WTC11 (cell line): ENCODE results near the gene RNF150.

Experiments used
- CBFB ChIP-seq: sonication (generic); formaldehyde crosslinking; IDR thresholded peaks from 2 replicates; pipeline ENCODE4 v1.8.1; 2022; ENCODE audit warnings: mild to moderate bottlenecking, low read depth, missing genetic modification reagents
- ELF4 ChIP-seq: sonication (generic); formaldehyde crosslinking; IDR thresholded peaks from 2 replicates; pipeline ENCODE4 v1.8.1; 2022; ENCODE audit warnings: low read depth, mild to moderate bottlenecking, moderate library complexity, missing genetic modification reagents
- FOXP1 ChIP-seq: sonication (generic); formaldehyde crosslinking; IDR thresholded peaks from 2 replicates; pipeline ENCODE4 v1.8.0; 2022; ENCODE audit warnings: missing genetic modification reagents, mild to moderate bottlenecking, moderate library complexity, borderline replicate concordance
- IRF2 ChIP-seq: sonication (generic); formaldehyde crosslinking; IDR thresholded peaks from 2 replicates; pipeline ENCODE4 v1.8.0; 2022; ENCODE audit warnings: low read depth, missing genetic modification reagents, borderline replicate concordance
- JUN ChIP-seq: sonication (generic); formaldehyde crosslinking; IDR thresholded peaks from 2 replicates; pipeline ENCODE4 v1.8.0; 2023; ENCODE audit warnings: mild to moderate bottlenecking, missing genetic modification reagents
- NFATC4 ChIP-seq: fragments of 250-450 bp; sonication (Bioruptor Pico); IDR thresholded peaks from 2 replicates; pipeline ENCODE4 v1.9.0; 2021; ENCODE audit warnings: mild to moderate bottlenecking
- ZNF263 ChIP-seq: sonication (generic); formaldehyde crosslinking; IDR thresholded peaks from 2 replicates; pipeline ENCODE4 v1.8.1; 2022; ENCODE audit warnings: low read depth, mild to moderate bottlenecking, moderate library complexity, missing genetic modification reagents
- TF ChIP-seq, protein P1 (sequence below): sonication (generic); formaldehyde crosslinking; IDR thresholded peaks from 2 replicates; pipeline ENCODE4 v1.8.1; 2023; ENCODE audit warnings: mild to moderate bottlenecking, missing genetic modification reagents, moderate library complexity
- TF ChIP-seq, protein P2 (sequence below): sonication (generic); formaldehyde crosslinking; IDR thresholded peaks from 2 replicates; pipeline ENCODE4 v1.8.0; 2022; ENCODE audit warnings: missing genetic modification reagents
- TF ChIP-seq, protein P3 (sequence below): fragments of 200-600 bp; IDR thresholded peaks from 2 replicates; pipeline ENCODE4 v1.8.0; 2022; ENCODE audit warnings: antibody characterized with exemption
- TF ChIP-seq, protein P4 (sequence below): sonication (generic); formaldehyde crosslinking; conservative IDR thresholded peaks from 2 replicates; pipeline ENCODE4 v1.8.1; 2022; ENCODE audit warnings: mild to moderate bottlenecking, missing genetic modification reagents
- TF ChIP-seq, protein P5 (sequence below): sonication (generic); formaldehyde crosslinking; IDR thresholded peaks from 2 replicates; pipeline ENCODE4 v1.8.1; 2022; ENCODE audit warnings: low read depth, missing genetic modification reagents, borderline replicate concordance

DNA sequence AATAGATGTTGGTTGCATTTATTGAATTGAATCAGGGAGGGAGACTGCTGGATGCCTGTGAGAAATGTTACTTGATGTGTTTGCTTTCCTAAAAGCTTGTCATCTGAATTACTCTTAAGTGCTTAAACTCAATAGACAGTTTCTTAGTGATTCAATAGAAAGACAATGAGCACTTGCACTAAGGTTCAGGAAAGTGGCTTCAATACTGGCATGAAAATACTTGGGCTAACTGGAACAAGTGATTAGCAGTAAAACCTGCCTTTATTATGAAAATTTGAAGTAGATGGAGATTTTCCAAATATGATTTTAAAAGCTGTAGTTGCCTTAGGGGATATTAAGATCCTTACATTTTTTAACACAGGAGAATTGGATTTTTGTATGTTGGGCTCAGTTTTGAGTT, 123.3 kb downstream of the RNF150 start:
- TF ChIP-seq, protein P1, sequence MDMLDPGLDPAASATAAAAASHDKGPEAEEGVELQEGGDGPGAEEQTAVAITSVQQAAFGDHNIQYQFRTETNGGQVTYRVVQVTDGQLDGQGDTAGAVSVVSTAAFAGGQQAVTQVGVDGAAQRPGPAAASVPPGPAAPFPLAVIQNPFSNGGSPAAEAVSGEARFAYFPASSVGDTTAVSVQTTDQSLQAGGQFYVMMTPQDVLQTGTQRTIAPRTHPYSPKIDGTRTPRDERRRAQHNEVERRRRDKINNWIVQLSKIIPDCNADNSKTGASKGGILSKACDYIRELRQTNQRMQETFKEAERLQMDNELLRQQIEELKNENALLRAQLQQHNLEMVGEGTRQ (CRISPR knock-in tag): no peak
- TF ChIP-seq FOXP1: no peak
- TF ChIP-seq CBFB (CRISPR knock-in tag): no peak
- TF ChIP-seq, protein P2, sequence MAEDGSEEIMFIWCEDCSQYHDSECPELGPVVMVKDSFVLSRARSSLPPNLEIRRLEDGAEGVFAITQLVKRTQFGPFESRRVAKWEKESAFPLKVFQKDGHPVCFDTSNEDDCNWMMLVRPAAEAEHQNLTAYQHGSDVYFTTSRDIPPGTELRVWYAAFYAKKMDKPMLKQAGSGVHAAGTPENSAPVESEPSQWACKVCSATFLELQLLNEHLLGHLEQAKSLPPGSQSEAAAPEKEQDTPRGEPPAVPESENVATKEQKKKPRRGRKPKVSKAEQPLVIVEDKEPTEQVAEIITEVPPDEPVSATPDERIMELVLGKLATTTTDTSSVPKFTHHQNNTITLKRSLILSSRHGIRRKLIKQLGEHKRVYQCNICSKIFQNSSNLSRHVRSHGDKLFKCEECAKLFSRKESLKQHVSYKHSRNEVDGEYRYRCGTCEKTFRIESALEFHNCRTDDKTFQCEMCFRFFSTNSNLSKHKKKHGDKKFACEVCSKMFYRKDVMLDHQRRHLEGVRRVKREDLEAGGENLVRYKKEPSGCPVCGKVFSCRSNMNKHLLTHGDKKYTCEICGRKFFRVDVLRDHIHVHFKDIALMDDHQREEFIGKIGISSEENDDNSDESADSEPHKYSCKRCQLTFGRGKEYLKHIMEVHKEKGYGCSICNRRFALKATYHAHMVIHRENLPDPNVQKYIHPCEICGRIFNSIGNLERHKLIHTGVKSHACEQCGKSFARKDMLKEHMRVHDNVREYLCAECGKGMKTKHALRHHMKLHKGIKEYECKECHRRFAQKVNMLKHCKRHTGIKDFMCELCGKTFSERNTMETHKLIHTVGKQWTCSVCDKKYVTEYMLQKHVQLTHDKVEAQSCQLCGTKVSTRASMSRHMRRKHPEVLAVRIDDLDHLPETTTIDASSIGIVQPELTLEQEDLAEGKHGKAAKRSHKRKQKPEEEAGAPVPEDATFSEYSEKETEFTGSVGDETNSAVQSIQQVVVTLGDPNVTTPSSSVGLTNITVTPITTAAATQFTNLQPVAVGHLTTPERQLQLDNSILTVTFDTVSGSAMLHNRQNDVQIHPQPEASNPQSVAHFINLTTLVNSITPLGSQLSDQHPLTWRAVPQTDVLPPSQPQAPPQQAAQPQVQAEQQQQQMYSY (CRISPR knock-in tag): no peak
- TF ChIP-seq, protein P3, sequence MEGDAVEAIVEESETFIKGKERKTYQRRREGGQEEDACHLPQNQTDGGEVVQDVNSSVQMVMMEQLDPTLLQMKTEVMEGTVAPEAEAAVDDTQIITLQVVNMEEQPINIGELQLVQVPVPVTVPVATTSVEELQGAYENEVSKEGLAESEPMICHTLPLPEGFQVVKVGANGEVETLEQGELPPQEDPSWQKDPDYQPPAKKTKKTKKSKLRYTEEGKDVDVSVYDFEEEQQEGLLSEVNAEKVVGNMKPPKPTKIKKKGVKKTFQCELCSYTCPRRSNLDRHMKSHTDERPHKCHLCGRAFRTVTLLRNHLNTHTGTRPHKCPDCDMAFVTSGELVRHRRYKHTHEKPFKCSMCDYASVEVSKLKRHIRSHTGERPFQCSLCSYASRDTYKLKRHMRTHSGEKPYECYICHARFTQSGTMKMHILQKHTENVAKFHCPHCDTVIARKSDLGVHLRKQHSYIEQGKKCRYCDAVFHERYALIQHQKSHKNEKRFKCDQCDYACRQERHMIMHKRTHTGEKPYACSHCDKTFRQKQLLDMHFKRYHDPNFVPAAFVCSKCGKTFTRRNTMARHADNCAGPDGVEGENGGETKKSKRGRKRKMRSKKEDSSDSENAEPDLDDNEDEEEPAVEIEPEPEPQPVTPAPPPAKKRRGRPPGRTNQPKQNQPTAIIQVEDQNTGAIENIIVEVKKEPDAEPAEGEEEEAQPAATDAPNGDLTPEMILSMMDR: no peak
- TF ChIP-seq IRF2: no peak
- TF ChIP-seq, protein P4, sequence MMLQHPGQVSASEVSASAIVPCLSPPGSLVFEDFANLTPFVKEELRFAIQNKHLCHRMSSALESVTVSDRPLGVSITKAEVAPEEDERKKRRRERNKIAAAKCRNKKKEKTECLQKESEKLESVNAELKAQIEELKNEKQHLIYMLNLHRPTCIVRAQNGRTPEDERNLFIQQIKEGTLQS (CRISPR knock-in tag): no peak
- TF ChIP-seq NFATC4 (CRISPR knock-in tag): no peak
- TF ChIP-seq ZNF263 (CRISPR knock-in tag): no peak
- TF ChIP-seq, protein P5, sequence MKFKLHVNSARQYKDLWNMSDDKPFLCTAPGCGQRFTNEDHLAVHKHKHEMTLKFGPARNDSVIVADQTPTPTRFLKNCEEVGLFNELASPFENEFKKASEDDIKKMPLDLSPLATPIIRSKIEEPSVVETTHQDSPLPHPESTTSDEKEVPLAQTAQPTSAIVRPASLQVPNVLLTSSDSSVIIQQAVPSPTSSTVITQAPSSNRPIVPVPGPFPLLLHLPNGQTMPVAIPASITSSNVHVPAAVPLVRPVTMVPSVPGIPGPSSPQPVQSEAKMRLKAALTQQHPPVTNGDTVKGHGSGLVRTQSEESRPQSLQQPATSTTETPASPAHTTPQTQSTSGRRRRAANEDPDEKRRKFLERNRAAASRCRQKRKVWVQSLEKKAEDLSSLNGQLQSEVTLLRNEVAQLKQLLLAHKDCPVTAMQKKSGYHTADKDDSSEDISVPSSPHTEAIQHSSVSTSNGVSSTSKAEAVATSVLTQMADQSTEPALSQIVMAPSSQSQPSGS (CRISPR knock-in tag): no peak
- no peak for TF ChIP-seq JUN (CRISPR knock-in tag)
- no peak for TF ChIP-seq ELF4
